OCI-LY7 (cell line): ENCODE measurements around the gene RNF213. TPM values are rescaled to one million over a fixed set of nuclear protein-coding genes. Genes with fewer than 3 reads are reported as not detected.

ENCODE experiments used
- BruUV-seq: library from RNA; stranded (reverse); fragments of 400-500 nt; replicated peaks from 2 replicates; lab custom pipeline; 2021; lab: Mats Ljungman, UMichigan
- CTCF ChIA-PET: fragments of 300-600 bp; sonication (Branson Sonifier 250); formaldehyde crosslinking; loops from one replicate; lab custom pipeline; 2022; ENCODE audit warnings: antibody characterized with exemption; ENCODE audit not compliant: unreplicated experiment; lab: Charles Lee
- POLR2A ChIA-PET: fragments of 300-600 bp; sonication (Branson Sonifier 250); formaldehyde crosslinking; loops from one replicate; lab custom pipeline; 2022; ENCODE audit warnings: antibody characterized with exemption; lab: Charles Lee
- DNase-seq: peaks from one replicate; pipeline ENCODE4 v3.0.0-alpha.2; 2015; ENCODE audit warnings: low spot score
- H2AFZ ChIP-seq: fragments of 200-600 bp; sonication (generic), shearing (Covaris generic); 2 replicates; pipeline ENCODE4 v1.6.1; 2014; ENCODE audit warnings: mild to moderate bottlenecking, antibody characterized with exemption, low read length, moderate library complexity
- H3K27ac ChIP-seq: fragments of 200-600 bp; sonication (generic); 2 replicates; pipeline ENCODE4 v1.5.1; 2014; ENCODE audit warnings: mixed run types, low read depth, mild to moderate bottlenecking, moderate library complexity, low read length, inconsistent platforms; ENCODE audit not compliant: poor library complexity, severe bottlenecking
- H3K36me3 ChIP-seq: fragments of 200-600 bp; sonication (generic); 2 replicates; pipeline ENCODE4 v1.6.1; 2014; ENCODE audit warnings: mild to moderate bottlenecking, antibody characterized with exemption, low read length, moderate library complexity, mixed read lengths; ENCODE audit not compliant: insufficient read depth
- H3K4me1 ChIP-seq: fragments of 200-600 bp; sonication (generic); 2 replicates; pipeline ENCODE4 v1.5.1; 2014; ENCODE audit warnings: mild to moderate bottlenecking, low read length; ENCODE audit not compliant: insufficient read depth, poor library complexity, severe bottlenecking
- H3K4me2 ChIP-seq: fragments of 200-600 bp; sonication (generic); 2 replicates; pipeline ENCODE4 v1.6.1; 2014; ENCODE audit warnings: mild to moderate bottlenecking, low read length
- H3K4me3 ChIP-seq: fragments of 200-600 bp; sonication (generic); 2 replicates; pipeline ENCODE4 v1.5.1; 2014; ENCODE audit warnings: mild to moderate bottlenecking, low read depth, low read length; ENCODE audit not compliant: poor library complexity, severe bottlenecking
- H3K79me2 ChIP-seq: fragments of 200-600 bp; sonication (generic); 2 replicates; pipeline ENCODE4 v1.6.1; 2016; ENCODE audit warnings: low read depth, mild to moderate bottlenecking, low read length, moderate library complexity, mixed read lengths; ENCODE audit not compliant: insufficient read depth
- H3K9me2 ChIP-seq: fragments of 200-600 bp; sonication (generic); 2 replicates; pipeline ENCODE4 v1.6.1; 2016; ENCODE audit warnings: mild to moderate bottlenecking, low read length, mixed read lengths; ENCODE audit not compliant: insufficient read depth
- H3K9me3 ChIP-seq: fragments of 200-600 bp; sonication (generic); 2 replicates; pipeline ENCODE4 v1.6.1; 2014; ENCODE audit warnings: mild to moderate bottlenecking, mixed run types, low read length, mixed read lengths
- H4K20me1 ChIP-seq: fragments of 200-600 bp; sonication (generic); 2 replicates; pipeline ENCODE4 v1.6.1; 2014; ENCODE audit warnings: mild to moderate bottlenecking, antibody characterized with exemption, low read length, moderate library complexity, mixed read lengths; ENCODE audit not compliant: insufficient read depth
- CTCF ChIP-seq: fragments of 200-600 bp; sonication (generic); conservative IDR thresholded peaks from 2 replicates; pipeline ENCODE4 v1.5.1; 2014; ENCODE audit warnings: mild to moderate bottlenecking, antibody characterized with exemption, low read length, moderate library complexity, mixed read lengths
- EZH2phosphoT487 ChIP-seq: fragments of 200-600 bp; sonication (generic); IDR thresholded peaks from 2 replicates; pipeline ENCODE4 v1.6.1; 2018; ENCODE audit warnings: low read depth, borderline replicate concordance, mild to moderate bottlenecking, mixed run types, antibody characterized with exemption, low read length, moderate library complexity, mixed read lengths
- intact Hi-C: fragments of 100-400 bp; cut with micrococcal nuclease; formaldehyde crosslinking; loops from one replicate; pipeline ENCODE4 v1.10.0; 2022; ENCODE audit not compliant: unreplicated experiment
- total RNA-seq, 2 experiments: library from RNA; depleted of rRNA in 1 of 2; stranded (reverse); fragments of >200 nt in 1 of 2; shearing (Covaris generic) in 1 of 2; gene quantifications; 2 replicates each; pipeline ENCODE4 v1.2.3, GENCODE V29; 2014 to 2022

Gene RNF213
- total RNA-seq, 2 experiments from 2014 or later, result 58.8 to 68.6 TPM

- no peaks in the 10 kb centered on the region for H3K9me2 ChIP-seq
- H3K9me3 ChIP-seq, result no peaks in the 10 kb centered on the region
- CTCF ChIA-PET, result interaction anchor here (0.6 kb wide), 1 partner anchor 342 kb away, joined by 10 read pairs; the partner anchor contains the start of gene GAA
- H3K4me1 ChIP-seq, result no peaks in the 10 kb centered on the region
- no peak for TF ChIP-seq EZH2phosphoT487
- no peak for TF ChIP-seq CTCF
- no peaks in the 10 kb centered on the region for H3K36me3 ChIP-seq
- H2AFZ ChIP-seq, result no peak overlapping the region
- no peak overlapping the region for H3K4me3 ChIP-seq
- H4K20me1 ChIP-seq, result no peaks in the 10 kb centered on the region
- H3K27ac ChIP-seq, result no peak overlapping the region
- POLR2A ChIA-PET, result no interaction called here
- no peak for DNase-seq
- intact Hi-C loops, result no loop called here
- H3K4me2 ChIP-seq, result no peak overlapping the region
- no TSS peak for BruUV-seq
- no peaks in the 10 kb centered on the region for H3K79me2 ChIP-seq
Observed at GRCh38 chr17:80443498-80443897, 182.8 kb downstream of the RNF213 start.

GRCh38 chr17:80443916-80444643 is 183.4 kb downstream of the RNF213 start:
- Histone ChIP-seq H3K79me2 (no peaks in the 10 kb centered on the region), H3K4me2 (no peak overlapping the region), H3K4me3 (no peak overlapping the region), H3K9me2 (no peaks in the 10 kb centered on the region), H3K36me3 (no peaks in the 10 kb centered on the region), H3K4me1 (no peaks in the 10 kb centered on the region), H3K27ac (no peak overlapping the region), H3K9me3 (no peaks in the 10 kb centered on the region), H4K20me1 (no peaks in the 10 kb centered on the region), H2AFZ (no peak overlapping the region)
- ChIA-PET CTCF (no interaction called here), POLR2A (no interaction called here)
- intact Hi-C loops, result no loop called here
- no peak for TF ChIP-seq EZH2phosphoT487
- no peak for TF ChIP-seq CTCF
- DNase-seq, result no peak
- no TSS peak for BruUV-seq

GRCh38 chr17:80444644-80444979 is 184.0 kb downstream of the RNF213 start:
- no peaks in the 10 kb centered on the region for H3K4me1 ChIP-seq
- no peaks in the 10 kb centered on the region for H3K36me3 ChIP-seq
- BruUV-seq, result no TSS peak
- H2AFZ ChIP-seq, result no peak overlapping the region
- no peaks in the 10 kb centered on the region for H4K20me1 ChIP-seq
- H3K9me2 ChIP-seq, result no peaks in the 10 kb centered on the region
- ChIA-PET CTCF (no interaction called here), POLR2A (no interaction called here)
- H3K27ac ChIP-seq, result no peak overlapping the region
- DNase-seq, result no peak
- intact Hi-C loops, result no loop called here
- H3K4me2 ChIP-seq, result no peak overlapping the region
- H3K9me3 ChIP-seq, result no peaks in the 10 kb centered on the region
- no peaks in the 10 kb centered on the region for H3K79me2 ChIP-seq
- no peak for TF ChIP-seq CTCF
- no peak for TF ChIP-seq EZH2phosphoT487
- no peak overlapping the region for H3K4me3 ChIP-seq
